DOHH2 (cell line): ENCODE measurements around the gene CACNG7.

ENCODE experiments used
- EZH2phosphoT487 ChIP-seq: fragments of 200-600 bp; sonication (generic); IDR thresholded peaks from 2 replicates; pipeline ENCODE4 v1.6.1; 2017; ENCODE audit warnings: borderline replicate concordance, mild to moderate bottlenecking, antibody characterized with exemption, low read length, moderate library complexity, mixed read lengths
- TF ChIP-seq, protein P1 (sequence below): fragments of 200-600 bp; sonication (generic); IDR thresholded peaks from one replicate; pipeline ENCODE4 v1.5.1; 2014; ENCODE audit warnings: antibody characterized with exemption, mild to moderate bottlenecking, low read depth, low read length; ENCODE audit not compliant: poor library complexity, severe bottlenecking

DNA sequence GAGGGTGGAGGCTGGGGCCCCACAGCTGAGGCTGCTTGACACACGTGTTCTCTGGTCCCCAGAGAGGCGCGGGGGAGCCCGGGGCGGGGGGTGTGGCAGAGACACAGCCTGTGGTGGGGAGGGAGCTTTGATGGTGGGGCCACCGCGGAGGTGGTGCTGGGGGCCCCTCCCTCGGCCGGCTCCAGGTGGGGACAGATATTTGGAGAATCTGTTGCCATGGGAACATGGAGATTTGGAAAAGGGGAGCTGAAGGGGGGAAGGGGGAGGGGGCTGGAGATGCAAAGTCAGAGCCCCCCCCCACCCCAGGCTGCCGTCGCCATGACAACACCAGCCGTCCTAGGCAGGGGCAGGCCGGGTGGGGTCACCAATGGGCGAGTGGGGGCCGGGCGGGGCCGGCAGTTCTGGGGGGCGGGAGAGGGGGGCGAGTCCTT lies 25.8 kb upstream of the CACNG7 start:
- TF ChIP-seq, protein P1, sequence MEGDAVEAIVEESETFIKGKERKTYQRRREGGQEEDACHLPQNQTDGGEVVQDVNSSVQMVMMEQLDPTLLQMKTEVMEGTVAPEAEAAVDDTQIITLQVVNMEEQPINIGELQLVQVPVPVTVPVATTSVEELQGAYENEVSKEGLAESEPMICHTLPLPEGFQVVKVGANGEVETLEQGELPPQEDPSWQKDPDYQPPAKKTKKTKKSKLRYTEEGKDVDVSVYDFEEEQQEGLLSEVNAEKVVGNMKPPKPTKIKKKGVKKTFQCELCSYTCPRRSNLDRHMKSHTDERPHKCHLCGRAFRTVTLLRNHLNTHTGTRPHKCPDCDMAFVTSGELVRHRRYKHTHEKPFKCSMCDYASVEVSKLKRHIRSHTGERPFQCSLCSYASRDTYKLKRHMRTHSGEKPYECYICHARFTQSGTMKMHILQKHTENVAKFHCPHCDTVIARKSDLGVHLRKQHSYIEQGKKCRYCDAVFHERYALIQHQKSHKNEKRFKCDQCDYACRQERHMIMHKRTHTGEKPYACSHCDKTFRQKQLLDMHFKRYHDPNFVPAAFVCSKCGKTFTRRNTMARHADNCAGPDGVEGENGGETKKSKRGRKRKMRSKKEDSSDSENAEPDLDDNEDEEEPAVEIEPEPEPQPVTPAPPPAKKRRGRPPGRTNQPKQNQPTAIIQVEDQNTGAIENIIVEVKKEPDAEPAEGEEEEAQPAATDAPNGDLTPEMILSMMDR = no peak
- no peak for TF ChIP-seq EZH2phosphoT487
